H9 (cell line): Measurements from ENCODE around the gene SPTBN2. TPM values are rescaled to one million over a fixed set of nuclear protein-coding genes. Genes with fewer than 3 reads are reported as not detected.

ENCODE experiments used
- DNase-seq: peaks from one replicate; pipeline ENCODE4 v3.0.0-alpha.2; 2017
- H2AFZ ChIP-seq: one replicate; pipeline ENCODE4 v1.6.1; 2013; ENCODE audit warnings: mild to moderate bottlenecking, low read length, control low read depth, moderate library complexity
- H2AK5ac ChIP-seq: 2 replicates; pipeline ENCODE4 v1.6.1; 2013; ENCODE audit warnings: low read length, control low read depth, mixed read lengths; ENCODE audit not compliant: insufficient read length
- H2BK120ac ChIP-seq: one replicate; pipeline ENCODE4 v1.6.1; 2013; ENCODE audit warnings: low read depth, mild to moderate bottlenecking, low read length, control low read depth, inconsistent platforms; ENCODE audit not compliant: poor library complexity, severe bottlenecking
- H2BK12ac ChIP-seq: 2 replicates; pipeline ENCODE4 v1.6.1; 2013; ENCODE audit warnings: low read length, control low read depth, mixed read lengths, low read depth; ENCODE audit not compliant: insufficient read length
- H2BK15ac ChIP-seq: 2 replicates; pipeline ENCODE4 v1.6.1; 2013; ENCODE audit warnings: low read depth, low read length, control low read depth
- H2BK20ac ChIP-seq: one replicate; pipeline ENCODE4 v1.6.1; 2013; ENCODE audit warnings: low read depth, mild to moderate bottlenecking, low read length, control low read depth, inconsistent platforms; ENCODE audit not compliant: poor library complexity, severe bottlenecking
- H2BK5ac ChIP-seq: 2 replicates; pipeline ENCODE4 v1.6.1; 2013; ENCODE audit warnings: low read length, control low read depth, mixed read lengths; ENCODE audit not compliant: insufficient read length
- H3K14ac ChIP-seq: 2 replicates; pipeline ENCODE4 v1.6.1; 2013; ENCODE audit warnings: low read length, control low read depth; ENCODE audit not compliant: insufficient read depth
- H3K18ac ChIP-seq: 2 replicates; pipeline ENCODE4 v1.6.1; 2013; ENCODE audit warnings: low read depth, mild to moderate bottlenecking, mixed read lengths, low read length, control low read depth; ENCODE audit not compliant: insufficient read length
- H3K23ac ChIP-seq: 2 replicates; pipeline ENCODE4 v1.6.1; 2013; ENCODE audit warnings: low read length, control low read depth, mixed read lengths, low read depth; ENCODE audit not compliant: insufficient read length
- H3K23me2 ChIP-seq: 2 replicates; pipeline ENCODE4 v1.6.1; 2013; ENCODE audit warnings: low read depth, mild to moderate bottlenecking, mixed read lengths, low read length, control low read depth; ENCODE audit not compliant: insufficient read length, poor library complexity, severe bottlenecking
- H3K27ac ChIP-seq: 2 replicates; pipeline ENCODE4 v1.5.1; 2013; ENCODE audit warnings: low read length, control low read depth, mixed read lengths, low read depth; ENCODE audit not compliant: insufficient read length
- H3K27me3 ChIP-seq: 2 replicates; pipeline ENCODE4 v1.6.1; 2013; ENCODE audit warnings: low read length, control low read depth, inconsistent platforms; ENCODE audit not compliant: insufficient read depth
- H3K4ac ChIP-seq: 2 replicates; pipeline ENCODE4 v1.6.1; 2013; ENCODE audit warnings: low read depth, mild to moderate bottlenecking, control low read depth, inconsistent platforms, low read length, moderate library complexity
- H3K4me1 ChIP-seq: 2 replicates; pipeline ENCODE4 v1.6.1; 2013; ENCODE audit warnings: low read length, control low read depth, inconsistent platforms; ENCODE audit not compliant: insufficient read depth
- H3K4me2 ChIP-seq: 2 replicates; pipeline ENCODE4 v1.6.1; 2013; ENCODE audit warnings: low read length, control low read depth, mixed read lengths; ENCODE audit not compliant: insufficient read length, insufficient read depth
- H3K56ac ChIP-seq: 2 replicates; pipeline ENCODE4 v1.6.1; 2013; ENCODE audit warnings: low read depth, mild to moderate bottlenecking, mixed read lengths, low read length, control low read depth; ENCODE audit not compliant: insufficient read length
- H3K79me1 ChIP-seq: 2 replicates; pipeline ENCODE4 v1.6.1; 2013; ENCODE audit warnings: low read depth, mild to moderate bottlenecking, moderate library complexity, low read length, control low read depth, inconsistent platforms; ENCODE audit not compliant: insufficient read depth, poor library complexity, severe bottlenecking
- H3K79me2 ChIP-seq: 2 replicates; pipeline ENCODE4 v1.6.1; 2013; ENCODE audit warnings: low read length, control low read depth, inconsistent platforms; ENCODE audit not compliant: insufficient read depth
- H3K9ac ChIP-seq: 2 replicates; pipeline ENCODE4 v1.6.1; 2013; ENCODE audit warnings: low read length, control low read depth, mixed read lengths; ENCODE audit not compliant: insufficient read length; ENCODE audit errors: extremely low read depth
- H3K9me3 ChIP-seq: one replicate; pipeline ENCODE4 v1.6.1; 2013; ENCODE audit warnings: low read depth, low read length, inconsistent platforms; ENCODE audit not compliant: control insufficient read depth
- H3T11ph ChIP-seq: one replicate; pipeline ENCODE4 v1.6.1; 2013; ENCODE audit warnings: mild to moderate bottlenecking, low read length, control low read depth, inconsistent platforms
- H4K20me1 ChIP-seq: one replicate; pipeline ENCODE4 v1.6.1; 2013; ENCODE audit not compliant: control insufficient read depth, insufficient read length, insufficient read depth
- H4K5ac ChIP-seq: 2 replicates; pipeline ENCODE4 v1.6.1; 2013; ENCODE audit warnings: low read depth, mild to moderate bottlenecking, mixed read lengths, low read length, control low read depth; ENCODE audit not compliant: insufficient read length
- H4K8ac ChIP-seq: replicated peaks from 2 replicates; pipeline ENCODE4 v1.6.1; 2013; ENCODE audit warnings: low read length, control low read depth, mixed read lengths, low read depth; ENCODE audit not compliant: insufficient read length
- H4K91ac ChIP-seq: 2 replicates; pipeline ENCODE4 v1.6.1; 2013; ENCODE audit warnings: low read depth, mild to moderate bottlenecking, moderate library complexity, mixed read lengths, low read length, control low read depth; ENCODE audit not compliant: insufficient read length
- H3K27ac Mint-ChIP-seq, 3 experiments: 2 replicates in 2 of 3; 3 replicates in 1 of 3; pipeline ENCODE4 v1.8.0; 2020 to 2021; ENCODE audit warnings: mixed read lengths in 3 of 3, mild to moderate bottlenecking in 1 of 3, moderate library complexity in 1 of 3
- H3K27me3 Mint-ChIP-seq: 2 replicates; pipeline ENCODE4 v1.8.0; 2021; ENCODE audit warnings: low read depth, mild to moderate bottlenecking, moderate library complexity, mixed read lengths
- H3K36me3 Mint-ChIP-seq, 3 experiments: 2 replicates in 2 of 3; 3 replicates in 1 of 3; pipeline ENCODE4 v1.8.0; 2020 to 2021; ENCODE audit warnings: low read depth in 3 of 3, mixed read lengths in 3 of 3; ENCODE audit not compliant: insufficient read depth in 1 of 3
- H3K4me1 Mint-ChIP-seq, 2 experiments: 2 replicates each; pipeline ENCODE4 v1.8.0; 2020; ENCODE audit warnings: mixed read lengths in 2 of 2
- H3K4me3 Mint-ChIP-seq, 2 experiments: 2 replicates in 1 of 2; 3 replicates in 1 of 2; pipeline ENCODE4 v1.8.0; 2020 to 2021; ENCODE audit warnings: mild to moderate bottlenecking in 2 of 2, mixed read lengths in 2 of 2, moderate library complexity in 1 of 2
- H3K9me3 Mint-ChIP-seq, 2 experiments: 2 replicates in 1 of 2; 3 replicates in 1 of 2; pipeline ENCODE4 v1.8.0; 2020; ENCODE audit warnings: mild to moderate bottlenecking in 2 of 2, mixed read lengths in 2 of 2, moderate library complexity in 1 of 2
- WGBS: extraction: QIAGEN DNeasy Blood & Tissue Kit; methylation state at CpG from one replicate; pipeline ENCODE4 v1.1.7; 2013; ENCODE audit warnings: missing lambda C conversion rate, low lambda C conversion rate, mixed read lengths; ENCODE audit not compliant: insufficient read length; ENCODE audit errors: extremely low coverage; 5-methylcytosine and 5-hydroxymethylcytosine counted together
- total RNA-seq: library from RNA; stranded (reverse); gene quantifications from 2 replicates; pipeline ENCODE4 v1.2.1, GENCODE V29; 2021
- TF ChIP-seq, protein P1 (sequence below): fragments of 200-600 bp; sonication (generic); conservative IDR thresholded peaks from 3 replicates; pipeline ENCODE4 v1.8.0; 2021; ENCODE audit warnings: antibody characterized with exemption, mild to moderate bottlenecking

Gene SPTBN2
- total RNA-seq, 1 experiment from 2014 or later = 80.4 TPM

DNA sequence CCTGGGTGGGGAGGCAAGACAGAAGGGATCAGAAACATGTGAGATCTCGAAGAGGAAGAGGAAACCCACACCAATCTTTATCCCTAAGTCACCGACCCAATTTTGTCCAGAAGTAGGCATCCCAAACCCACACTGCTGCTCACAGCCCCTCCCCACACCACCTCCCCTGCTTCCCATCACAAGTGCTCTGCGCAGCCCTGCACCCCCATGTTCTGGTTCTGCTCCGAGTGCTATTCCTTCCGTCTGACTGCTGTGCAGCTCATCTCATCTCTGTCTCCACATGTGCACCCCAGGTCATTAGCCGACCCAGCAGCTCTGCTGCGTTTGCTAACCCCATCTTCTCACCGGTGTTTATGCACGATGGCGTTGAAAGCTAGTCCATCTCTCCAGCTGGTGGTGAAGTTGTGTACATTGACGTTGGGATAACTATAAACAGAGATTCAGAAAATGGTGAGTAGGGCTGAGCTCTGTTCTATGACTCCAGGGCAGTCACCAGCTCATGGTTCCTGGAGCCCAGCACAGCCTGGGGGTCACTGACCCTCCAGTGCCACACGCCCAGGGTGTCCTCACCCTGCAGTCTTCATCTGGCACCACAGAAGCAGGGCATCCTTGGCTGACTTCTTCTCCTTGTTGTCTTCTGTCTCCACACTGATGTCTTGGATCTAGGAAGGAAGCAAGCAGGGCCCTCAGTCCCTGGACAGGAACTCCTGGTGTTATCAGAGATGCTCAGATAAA is 15.1 kb downstream of the SPTBN2 start:
- no peak overlapping the region; a peak in 1 of 5 replicates for H3K4me3 Mint-ChIP-seq
- H3K9ac ChIP-seq = no peak overlapping the region
- no peak overlapping the region for H2BK120ac ChIP-seq
- no peak overlapping the region for H3K18ac ChIP-seq
- WGBS = no CpG with 5 or more reads among the region's 12 CpGs
- peaks cover 11 to 17% of the 10 kb centered on the region in 2 experiments for H3K4me1 Mint-ChIP-seq
- H3K23ac ChIP-seq = no peak overlapping the region
- no peak for DNase-seq
- H3K4ac ChIP-seq = no peak overlapping the region
- no peak overlapping the region for H3T11ph ChIP-seq
- H3K23me2 ChIP-seq = no peaks in the 10 kb centered on the region
- TF ChIP-seq, protein P1, sequence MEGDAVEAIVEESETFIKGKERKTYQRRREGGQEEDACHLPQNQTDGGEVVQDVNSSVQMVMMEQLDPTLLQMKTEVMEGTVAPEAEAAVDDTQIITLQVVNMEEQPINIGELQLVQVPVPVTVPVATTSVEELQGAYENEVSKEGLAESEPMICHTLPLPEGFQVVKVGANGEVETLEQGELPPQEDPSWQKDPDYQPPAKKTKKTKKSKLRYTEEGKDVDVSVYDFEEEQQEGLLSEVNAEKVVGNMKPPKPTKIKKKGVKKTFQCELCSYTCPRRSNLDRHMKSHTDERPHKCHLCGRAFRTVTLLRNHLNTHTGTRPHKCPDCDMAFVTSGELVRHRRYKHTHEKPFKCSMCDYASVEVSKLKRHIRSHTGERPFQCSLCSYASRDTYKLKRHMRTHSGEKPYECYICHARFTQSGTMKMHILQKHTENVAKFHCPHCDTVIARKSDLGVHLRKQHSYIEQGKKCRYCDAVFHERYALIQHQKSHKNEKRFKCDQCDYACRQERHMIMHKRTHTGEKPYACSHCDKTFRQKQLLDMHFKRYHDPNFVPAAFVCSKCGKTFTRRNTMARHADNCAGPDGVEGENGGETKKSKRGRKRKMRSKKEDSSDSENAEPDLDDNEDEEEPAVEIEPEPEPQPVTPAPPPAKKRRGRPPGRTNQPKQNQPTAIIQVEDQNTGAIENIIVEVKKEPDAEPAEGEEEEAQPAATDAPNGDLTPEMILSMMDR = no peak
- no peak overlapping the region for H3K56ac ChIP-seq
- no peaks in the 10 kb centered on the region for H4K20me1 ChIP-seq
- no peak overlapping the region for H2BK20ac ChIP-seq
- no peak overlapping the region for H4K8ac ChIP-seq
- no peaks in the 10 kb centered on the region; the same call in 1 of the 2 replicates for H3K27me3 Mint-ChIP-seq
- no peak overlapping the region for H3K14ac ChIP-seq
- H3K36me3 Mint-ChIP-seq = peaks cover 26 to 87% (median 74%) of the 10 kb centered on the region in 3 experiments; a peak in 6 of 7 replicates
- H2AK5ac ChIP-seq = no peak overlapping the region
- no peaks in the 10 kb centered on the region for H3K9me3 Mint-ChIP-seq
- H3K27me3 ChIP-seq = no peaks in the 10 kb centered on the region
- H3K27ac Mint-ChIP-seq = peak overlapping the region in 2 of 3 experiments; percentile 27 to 41; a peak in 2 of 7 replicates
- no peaks in the 10 kb centered on the region for H3K79me1 ChIP-seq
- H3K4me1 ChIP-seq = no peaks in the 10 kb centered on the region
- no peak overlapping the region for H2AFZ ChIP-seq
- no peak overlapping the region for H3K4me2 ChIP-seq
- no peak overlapping the region for H3K27ac ChIP-seq
- H4K91ac ChIP-seq = no peak overlapping the region
- no peaks in the 10 kb centered on the region for H3K9me3 ChIP-seq
- no peak overlapping the region for H2BK5ac ChIP-seq
- no peak overlapping the region for H2BK12ac ChIP-seq
- H4K5ac ChIP-seq = no peak overlapping the region
- no peaks in the 10 kb centered on the region for H3K79me2 ChIP-seq
- H2BK15ac ChIP-seq = no peak overlapping the region
